HG03103 (cell line): ENCODE measurements around the gene S100G.

Experiments
- ATAC-seq: cut with Tn5 transposase; IDR thresholded peaks from one replicate; pipeline ENCODE4 v1.9.1; 2021; ENCODE audit warnings: low read depth; ENCODE audit not compliant: unreplicated experiment

Gene S100G

DNA sequence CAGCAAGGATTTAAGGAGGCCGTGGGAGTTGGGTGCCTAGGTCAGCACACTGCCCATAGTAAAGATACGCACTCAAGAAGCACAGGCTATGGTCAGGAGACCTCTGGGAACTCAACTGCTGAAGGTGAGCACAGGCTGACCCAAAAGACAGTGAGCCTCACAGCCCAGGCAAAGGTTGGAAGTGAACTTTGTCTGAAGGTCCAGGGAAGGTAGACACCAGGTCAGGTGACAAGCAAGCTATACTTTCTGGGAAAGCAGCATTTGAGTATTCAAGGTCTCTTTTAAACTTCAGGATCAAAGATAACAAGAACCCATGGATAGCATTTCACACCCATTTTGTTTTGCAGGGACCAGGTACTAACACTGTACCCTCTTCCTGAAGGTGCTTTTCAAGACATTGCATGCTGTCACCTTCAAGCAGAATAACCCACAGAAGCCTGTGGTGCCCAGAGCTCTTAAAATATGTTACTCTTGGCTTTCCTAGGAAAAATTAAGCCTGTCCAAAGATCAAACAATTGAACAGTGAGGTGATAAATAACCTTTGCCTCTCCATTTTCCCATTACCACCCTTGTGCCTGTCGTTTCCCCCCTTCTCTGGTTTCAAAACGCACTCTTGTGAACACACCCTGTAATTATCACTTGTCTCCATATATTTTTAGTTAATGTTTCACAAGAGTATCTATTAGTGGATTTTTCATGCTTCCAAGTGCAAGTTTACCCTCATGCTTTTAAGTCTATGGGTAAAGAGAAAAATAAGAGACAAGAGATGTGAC lies 3.4 kb upstream of the S100G start:
- ATAC-seq, result no peak

DNA sequence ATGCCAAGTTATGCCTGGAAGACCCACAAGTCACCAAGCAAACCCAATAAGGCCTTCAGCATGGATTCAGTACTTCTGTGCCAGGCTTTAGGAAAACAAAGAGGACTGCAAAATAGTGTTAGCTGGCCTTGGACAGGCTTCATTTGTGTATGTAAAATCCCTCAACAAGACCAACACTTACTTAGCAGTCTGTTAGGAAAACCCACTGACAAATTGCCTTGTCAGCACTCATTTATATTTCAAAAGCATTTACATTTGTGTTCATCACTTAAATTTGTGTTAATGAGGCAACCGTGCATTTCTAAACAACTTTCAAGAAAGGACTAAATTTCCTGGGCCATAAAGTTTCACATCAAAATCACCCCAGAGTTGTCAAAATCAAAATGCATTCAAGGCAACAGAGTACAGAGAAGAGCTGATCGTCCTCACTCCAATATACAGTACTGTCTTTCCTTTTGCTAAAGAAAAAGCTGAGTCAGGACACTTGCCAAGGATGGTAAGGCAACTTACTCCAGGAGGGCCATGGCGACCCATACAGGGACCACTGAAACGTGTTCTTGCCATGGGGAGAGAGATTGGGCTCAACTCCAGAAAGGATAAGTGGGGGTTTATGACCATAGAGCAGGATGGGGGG lies 1.6 kb downstream of the S100G start:
- no peak for ATAC-seq

DNA sequence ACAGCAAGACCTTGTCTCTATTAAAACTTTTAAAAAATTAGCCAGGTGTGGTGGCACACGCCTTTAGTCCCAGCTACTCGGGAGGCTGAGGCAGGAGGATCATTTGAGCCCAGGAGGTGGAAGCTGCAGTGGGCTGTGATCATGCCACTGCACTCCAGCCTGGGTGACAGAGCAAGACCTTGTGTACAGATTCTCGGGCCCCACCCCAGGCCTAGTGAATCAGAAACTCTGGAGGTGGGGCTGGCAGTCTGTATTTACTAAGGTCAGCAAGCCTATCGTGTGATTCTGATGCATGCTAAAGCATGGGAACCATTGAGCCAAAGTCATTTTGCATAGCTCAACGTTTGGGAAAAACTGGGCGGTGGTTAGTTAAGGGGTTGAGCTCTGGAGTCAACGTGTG lies 3.5 kb downstream of the S100G start:
- no peak for ATAC-seq

DNA sequence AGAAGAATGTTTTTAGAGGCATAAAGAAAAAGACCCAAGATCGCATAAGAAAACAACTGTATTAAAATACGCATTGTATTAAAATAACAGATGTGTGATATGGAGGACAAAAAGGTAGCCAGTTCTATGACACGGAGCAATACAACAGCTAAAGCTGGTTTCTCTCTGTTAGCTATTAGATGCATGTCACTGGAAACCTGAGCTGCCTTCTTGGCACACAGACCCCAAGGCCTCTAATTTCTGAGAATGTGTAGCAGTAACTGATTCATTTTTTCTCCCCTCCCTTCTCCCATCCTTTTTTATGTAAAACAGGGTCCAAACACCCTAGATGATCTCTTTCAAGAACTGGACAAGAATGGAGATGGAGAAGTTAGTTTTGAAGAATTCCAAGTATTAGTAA lies 4.1 kb downstream of the S100G start:
- ATAC-seq, result no peak

DNA sequence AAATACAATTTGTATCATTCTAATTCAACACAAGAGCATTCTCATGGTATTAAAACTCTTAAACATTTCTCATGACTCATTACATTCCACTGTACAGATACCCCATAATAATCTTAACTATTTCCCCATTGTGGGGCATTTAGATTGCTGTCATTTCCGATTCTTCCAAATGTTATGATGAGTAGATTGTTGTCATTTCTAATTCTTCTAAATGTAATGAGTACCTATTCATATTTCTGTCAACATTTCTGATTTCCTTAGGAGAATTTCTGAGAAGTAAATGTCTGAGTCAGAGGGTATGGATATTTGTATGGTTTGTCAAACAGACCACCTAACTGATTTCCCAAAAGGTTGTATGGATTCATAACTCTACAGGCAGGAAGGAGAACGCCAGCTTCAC lies 8.3 kb downstream of the S100G start:
- no peak for ATAC-seq

DNA sequence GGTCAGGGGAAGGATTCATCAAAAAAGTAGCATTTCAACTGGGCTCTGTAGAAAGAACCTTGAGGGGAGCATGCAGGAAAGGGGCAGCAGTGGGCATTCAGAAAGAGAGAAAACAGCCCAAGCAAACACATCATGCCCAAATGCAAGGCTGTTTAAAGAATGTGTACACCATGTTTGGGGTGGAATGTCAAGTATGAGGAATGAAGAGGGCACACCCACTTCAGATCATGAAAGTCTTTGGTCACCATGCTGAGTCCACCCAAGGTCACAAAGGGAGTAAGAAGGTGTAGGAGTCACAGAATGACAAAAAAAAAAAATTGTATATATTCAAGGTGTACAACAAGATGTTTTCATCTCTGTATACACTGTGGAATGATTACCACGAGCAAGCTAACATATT lies 9.4 kb downstream of the S100G start:
- ATAC-seq, result no peak

DNA sequence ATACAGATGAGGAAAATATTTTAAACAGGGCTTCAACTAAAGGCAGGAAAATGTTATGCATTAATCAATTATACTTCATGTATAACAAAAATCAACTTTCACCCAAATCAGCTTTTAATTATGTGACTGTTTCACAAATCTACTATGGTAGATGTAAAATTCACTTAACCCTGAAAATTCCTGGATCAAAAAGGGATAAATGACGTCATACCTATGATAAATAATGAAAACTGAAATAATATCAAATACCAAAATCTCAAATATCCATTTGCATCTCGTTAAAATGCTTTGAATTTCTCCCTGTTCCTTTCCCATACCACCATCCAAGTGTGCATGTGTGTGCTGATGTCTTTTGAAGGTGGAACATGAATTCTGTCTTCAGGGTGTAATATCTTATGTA lies 11.5 kb downstream of the S100G start:
- ATAC-seq, result no peak

DNA sequence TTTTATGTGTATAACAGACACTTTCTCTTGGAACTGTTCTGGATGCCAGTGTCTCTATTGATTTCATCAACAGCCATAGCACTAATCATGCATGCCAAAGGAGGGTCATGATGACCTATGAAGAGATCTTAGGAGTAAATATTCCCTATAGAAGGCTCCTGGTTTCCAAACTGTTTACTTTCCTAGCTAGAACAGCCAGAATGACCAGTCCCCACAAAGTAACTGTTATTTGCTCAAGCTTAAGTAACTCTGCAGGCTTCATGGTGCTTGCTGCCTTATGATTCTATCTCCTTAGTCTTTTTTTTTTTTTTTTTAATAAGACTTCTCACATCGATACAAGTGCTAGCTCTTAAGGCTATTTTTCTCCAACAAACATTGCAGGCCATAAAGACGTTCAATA lies 12.4 kb downstream of the S100G start:
- ATAC-seq, result no peak

DNA sequence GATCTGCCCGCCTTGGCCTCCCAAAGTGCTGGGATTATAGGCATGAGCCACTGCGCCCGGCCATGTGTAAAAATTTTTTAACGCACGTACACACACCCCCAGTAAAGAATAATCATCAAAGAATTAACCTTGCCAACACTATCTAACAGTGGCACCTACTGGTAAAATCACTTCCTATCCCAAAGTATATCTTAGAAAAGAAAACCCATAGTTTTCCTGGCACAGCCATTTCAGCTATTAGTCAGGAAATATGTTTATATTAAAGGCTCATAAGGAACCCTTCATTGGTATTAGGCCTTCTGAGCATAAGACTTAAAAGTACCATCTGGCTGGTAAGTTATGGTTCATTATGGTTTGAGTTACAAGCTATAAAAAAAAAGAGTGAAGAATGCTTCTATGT lies 14.1 kb downstream of the S100G start:
- ATAC-seq, result no peak

DNA sequence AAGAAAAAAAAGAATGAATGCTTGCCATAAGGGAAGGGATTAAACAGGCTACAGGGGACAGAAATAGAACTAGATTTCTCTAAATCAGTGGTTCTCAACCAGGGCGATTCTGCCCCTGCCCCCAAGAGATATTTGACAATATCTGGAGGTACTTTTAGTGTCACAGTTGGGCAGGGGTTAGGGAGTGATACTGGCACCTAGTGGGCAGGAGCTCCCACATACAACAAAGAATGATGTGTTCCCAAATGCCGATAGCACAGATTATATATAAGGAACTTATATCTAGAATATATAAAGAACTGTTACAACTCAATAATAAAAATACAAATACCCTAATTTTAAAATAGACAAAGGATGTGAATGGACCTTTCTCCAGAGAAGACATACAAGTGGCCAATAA lies 14.7 kb downstream of the S100G start:
- ATAC-seq, result no peak

DNA sequence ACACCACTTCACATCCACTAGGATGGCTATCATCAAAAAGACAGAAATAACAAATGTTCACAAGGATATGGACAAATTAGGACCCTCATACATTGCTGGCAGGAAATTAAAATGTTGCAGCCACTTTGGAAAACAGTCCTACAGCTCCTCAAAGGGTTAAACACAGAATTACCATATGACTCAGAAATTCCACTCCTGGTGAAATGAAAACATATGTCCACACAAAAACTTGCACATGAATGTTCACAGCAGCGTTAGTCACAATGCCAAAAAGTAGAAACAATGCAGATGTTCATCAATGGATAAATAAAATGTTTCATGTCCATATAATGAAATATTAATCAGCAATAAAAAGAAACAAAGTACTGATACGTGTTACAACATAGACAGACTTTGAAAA lies 15.1 kb downstream of the S100G start:
- ATAC-seq, result no peak

DNA sequence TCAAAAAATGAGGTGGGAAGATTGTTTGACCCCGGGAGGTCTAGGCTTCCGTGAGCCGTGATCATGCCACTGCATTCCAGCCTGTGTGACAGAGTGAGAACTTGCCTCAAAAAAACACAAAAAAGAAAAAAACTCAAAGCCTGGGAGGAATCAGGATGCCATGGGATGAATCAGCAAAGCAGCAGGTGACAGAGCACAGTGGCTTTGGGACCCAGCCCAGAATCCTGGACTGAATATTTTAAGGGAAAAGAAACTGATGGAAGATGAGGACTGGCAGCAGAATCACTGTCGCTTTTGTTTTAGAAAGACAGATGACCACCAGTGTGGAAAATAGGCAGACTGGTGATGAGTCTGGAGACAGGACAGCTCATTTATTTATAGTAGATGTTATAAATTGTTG lies 16.6 kb downstream of the S100G start:
- no peak for ATAC-seq

DNA sequence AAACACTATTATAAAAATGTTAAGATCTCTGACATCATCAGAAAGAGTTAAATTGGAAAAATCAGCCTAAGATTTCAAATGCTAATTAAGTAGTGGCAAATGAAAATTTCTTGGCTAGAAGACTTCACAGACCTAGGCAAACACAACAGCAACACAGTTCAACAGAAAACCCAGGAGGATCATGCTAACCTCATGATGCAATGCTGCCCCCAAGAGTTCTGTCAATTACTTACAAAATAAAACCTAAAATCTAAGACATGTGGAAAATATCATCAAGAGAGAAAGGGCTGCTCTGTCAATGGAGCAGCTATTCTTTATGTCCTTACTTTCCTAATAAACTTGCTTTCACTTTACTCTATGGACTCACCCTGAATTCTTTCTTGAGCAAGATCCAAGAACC lies 21.0 kb downstream of the S100G start:
- ATAC-seq, result no peak

DNA sequence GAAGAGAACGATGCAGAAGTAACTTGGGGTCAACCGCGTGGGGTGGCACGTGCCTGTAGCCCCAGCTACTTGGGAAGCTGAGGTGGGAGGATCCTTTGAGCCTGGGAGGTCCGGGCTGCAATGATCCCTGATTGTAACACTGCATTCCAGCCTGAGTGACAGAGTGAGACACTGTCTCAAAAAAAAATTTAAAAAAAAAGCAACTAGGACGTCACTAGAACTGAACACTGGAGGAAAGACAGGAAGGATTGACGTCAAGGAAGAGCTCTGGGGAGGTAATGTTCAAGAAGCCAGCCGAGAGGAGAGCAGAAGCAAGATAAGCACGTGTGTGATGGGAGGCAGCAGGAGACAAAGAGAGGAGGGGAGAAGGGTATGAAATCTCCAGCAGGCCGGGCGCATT lies 28.7 kb downstream of the S100G start:
- ATAC-seq, result no peak

DNA sequence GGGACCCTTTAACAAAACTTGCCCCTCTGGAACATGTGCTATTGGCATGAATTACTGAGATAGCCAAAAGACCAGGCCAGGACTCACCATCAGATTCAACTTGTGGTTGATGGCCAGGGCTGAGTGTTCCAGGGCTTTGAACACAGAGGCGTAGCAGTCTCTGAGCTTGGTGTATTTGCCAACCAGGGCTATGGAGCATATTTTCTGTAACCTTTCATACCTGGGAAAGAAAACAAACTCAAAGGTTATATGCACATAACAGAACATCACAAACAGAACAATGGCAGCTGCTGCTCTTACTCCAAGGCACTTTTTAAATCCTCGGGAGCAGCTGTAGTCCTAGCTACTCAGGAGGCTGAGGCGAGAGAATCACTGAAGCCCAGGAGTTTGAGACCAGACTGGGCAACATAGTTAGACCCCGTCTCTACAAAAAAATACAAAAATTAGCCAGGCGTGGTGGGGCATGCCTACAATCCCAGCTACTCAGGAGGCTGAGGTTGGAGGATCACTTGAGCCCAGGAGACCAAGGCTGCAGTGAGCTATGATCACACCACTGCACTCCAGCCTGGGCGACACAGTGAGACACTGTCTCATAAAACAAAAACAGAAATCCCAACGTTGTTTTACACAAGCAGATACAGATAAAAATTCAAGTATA lies 33.2 kb downstream of the S100G start:
- no peak for ATAC-seq

DNA sequence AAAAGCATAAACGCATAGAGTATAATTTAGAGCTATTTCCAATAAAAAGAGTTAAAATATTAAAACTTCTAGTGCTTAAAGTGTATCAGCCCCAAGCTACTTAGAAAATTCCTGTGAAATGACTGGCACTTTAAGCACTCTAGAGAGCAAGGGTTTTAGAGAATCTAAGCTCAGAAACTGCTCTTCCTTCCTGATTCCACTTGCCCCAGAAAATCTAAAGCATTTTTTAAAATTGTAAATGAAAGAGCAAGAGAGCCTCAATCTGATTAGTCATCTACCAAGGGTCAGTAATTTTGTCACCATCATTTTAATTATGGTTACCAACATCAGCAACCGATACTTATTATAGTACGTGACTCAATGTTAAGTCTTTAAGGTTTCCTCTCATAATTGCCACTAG lies 37.6 kb downstream of the S100G start:
- no peak for ATAC-seq

DNA sequence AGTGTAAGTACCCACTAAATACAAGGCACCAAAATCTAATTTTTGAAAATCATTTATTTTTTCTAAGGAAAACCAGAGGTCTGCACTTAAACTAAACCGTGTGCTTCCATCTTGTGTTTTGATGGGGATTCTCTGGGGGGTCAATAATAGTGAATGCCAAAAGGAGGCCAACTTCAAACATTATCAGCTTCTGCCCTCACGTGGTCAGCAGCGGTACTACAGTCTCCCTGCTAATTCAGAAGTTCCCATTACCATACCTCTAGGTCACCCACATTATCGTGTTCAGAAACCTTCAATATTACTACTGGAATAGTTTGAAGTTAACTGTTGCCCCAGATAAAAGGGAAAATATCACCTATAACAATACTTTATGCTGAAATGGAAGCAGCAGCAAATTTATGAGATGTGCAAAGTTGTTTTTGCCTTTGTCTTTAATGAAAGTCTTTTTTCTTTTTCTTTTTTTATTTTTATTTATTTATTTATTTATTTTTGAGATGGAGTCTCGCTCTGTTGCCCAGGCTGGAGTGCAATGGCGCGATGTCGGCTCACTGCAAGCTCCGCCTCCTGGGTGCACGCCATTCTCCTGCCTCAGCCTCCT lies 45.2 kb downstream of the S100G start:
- no peak for ATAC-seq

DNA sequence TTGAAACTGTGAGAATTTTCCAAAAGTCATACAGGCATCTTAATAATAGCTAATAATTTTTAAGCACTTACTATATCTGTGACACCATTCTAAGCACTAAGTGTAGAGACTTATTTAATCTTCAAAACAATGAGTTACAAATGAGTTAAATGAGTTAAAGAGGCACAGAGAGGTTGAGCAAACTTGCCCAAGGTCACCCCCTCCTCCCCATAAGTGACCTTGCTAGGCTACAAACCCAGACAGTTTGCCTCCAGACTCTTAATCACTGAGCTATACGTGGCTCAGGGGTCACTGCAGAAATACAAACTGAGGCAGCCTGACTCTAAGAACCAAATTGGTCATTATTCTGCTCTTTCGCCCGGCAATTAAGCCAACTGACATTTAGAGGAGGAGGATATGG lies 47.0 kb downstream of the S100G start:
- ATAC-seq, result no peak

DNA sequence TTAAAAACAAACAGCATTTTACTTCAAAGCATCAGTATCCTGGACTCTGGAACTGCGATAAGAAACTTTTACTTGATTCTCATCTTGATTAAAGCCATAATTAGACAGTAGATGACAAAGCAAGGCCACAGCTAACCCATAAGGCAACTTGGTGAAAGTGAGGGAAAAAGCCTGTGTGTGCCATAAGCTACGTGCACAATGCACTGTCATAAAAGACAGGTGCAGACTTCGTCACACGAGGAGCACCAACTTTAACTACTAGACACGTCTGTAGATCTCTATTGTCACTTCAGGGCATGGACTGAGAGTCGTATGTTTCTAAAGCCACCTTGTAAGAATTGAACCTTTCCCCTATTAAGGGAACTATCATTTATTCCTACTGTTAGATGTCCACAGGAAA lies 49.4 kb downstream of the S100G start:
- no peak for ATAC-seq

DNA sequence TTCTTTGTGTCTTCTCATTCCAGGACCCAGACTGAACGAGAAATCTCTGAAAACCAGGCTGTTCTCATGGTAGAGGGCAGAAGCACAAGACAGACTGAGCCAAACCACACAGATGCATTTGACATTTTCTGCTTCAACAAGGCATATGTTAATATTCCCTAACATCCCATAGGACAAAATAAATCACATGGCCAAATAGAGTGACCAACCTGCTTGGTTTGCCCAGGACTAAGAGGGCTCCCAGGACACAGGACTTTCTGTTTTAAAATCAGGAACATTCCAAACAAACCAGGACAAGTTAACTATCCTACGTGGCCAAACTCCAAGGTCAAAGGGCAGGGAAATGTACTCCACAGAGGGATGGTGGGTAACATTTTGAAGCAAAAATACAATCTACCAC lies 50.8 kb downstream of the S100G start:
- no peak for ATAC-seq

DNA sequence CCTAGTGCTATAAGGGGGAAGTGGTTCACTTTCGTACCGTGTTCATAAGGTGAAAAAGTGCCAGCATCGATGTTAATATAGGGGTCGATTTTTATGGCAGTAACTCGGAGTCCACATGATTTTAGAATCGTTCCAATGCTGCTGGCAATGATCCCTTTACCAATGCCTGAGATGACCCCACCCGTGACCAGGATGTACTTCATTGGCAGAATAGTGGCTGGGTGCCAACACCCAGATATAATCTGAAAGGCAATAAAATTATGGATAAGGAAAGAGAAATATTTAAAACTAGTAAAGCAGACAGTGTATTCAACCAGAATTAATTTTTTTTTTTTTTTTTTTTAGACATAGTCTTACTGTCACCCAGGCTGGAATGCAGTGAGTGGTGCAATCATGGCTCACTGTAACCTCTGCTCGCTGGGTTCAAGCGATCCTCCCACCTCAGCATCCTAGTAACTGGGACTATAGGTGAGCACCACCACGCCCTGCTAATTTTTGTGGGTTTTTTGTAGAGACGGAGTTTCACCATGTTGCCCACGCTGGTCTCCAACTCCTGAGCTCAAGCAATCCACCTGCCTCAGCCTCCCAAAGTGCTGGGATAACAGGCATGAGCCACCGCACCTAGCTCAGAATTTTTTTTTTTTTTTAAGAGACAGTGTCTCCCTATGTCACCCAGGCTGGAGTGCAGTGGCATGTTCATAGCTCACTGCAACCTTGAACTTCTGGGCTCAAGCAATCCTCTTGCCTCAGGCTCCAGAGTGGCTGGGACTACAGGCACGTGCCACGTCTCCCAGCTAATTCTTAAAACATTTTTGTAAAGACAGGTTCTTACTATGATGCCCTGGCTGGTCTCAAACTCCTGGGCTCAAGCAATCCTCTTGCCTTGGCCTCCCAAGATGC lies 53.0 kb downstream of the S100G start:
- no peak for ATAC-seq
